ENCODE data around the gene FBXW8. TPM values are rescaled to one million over a fixed set of nuclear protein-coding genes. Genes with fewer than 3 reads are reported as not detected.

FBXW8 gene
- total RNA-seq, 2 experiments from 2014 or later: 5.7 to 6.1 TPM

DNA sequence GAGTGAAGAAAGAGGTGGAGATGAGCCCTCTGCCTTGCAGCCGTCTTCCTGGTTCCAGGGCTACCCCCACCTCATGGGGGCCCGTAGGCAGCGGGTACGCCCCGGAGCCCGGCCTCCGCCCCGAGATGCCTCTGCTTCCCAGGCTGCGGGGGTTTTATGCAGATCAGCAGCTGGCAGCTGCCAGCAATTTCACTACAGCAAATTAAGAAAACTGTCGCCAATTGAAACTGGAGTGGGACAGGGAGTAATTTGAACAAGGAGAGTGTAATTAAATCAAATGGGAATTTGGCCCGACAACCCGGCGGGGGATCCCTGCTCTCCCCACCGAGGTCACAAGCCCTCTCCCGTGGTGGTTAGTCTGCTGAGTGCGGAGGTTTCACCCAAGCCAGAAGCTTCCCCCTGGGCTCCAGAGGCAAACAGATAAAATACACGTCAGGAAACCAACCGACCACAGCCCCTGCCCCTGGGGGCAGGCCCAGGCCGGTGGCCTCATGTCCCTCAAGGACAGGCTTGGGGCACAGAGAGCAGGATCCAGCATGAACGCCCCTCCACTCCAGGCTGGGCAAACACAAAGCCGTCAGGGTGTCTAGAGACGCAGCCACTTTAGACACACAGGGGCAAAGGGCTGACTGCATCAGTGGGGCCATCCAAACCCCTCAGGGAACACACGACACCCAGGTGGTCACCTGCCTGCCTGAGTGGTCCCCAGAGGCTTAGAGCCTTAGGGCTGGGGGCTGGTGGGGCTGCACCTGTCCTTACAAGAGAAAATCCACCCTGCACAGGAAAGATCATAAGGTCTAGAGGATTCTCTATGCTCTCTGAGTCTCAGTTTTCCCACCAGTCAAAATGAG lies 134.6 kb downstream of the FBXW8 start:
- intact Hi-C loops (cut with DNase I, micrococcal nuclease): no loop called here
- DNase-seq (no peak), ATAC-seq (no peak)
- Mint-ChIP-seq H3K4me3 (no peak overlapping the region), H3K9me3 (ENCODE audit: low read depth) (no peaks in the 10 kb centered on the region), H3K27me3 (no peaks in the 10 kb centered on the region), H3K36me3 (ENCODE audit: low read depth) (no peaks in the 10 kb centered on the region), H3K27ac (no peak overlapping the region), H3K4me1 (no peaks in the 10 kb centered on the region)
- CTCF ChIA-PET: interaction anchor here (0.7 kb wide), 1 partner anchor 17 kb away, joined by 3 read pairs; no protein-coding TSS in a partner anchor
- POLR2A ChIA-PET: no interaction called here

DNA sequence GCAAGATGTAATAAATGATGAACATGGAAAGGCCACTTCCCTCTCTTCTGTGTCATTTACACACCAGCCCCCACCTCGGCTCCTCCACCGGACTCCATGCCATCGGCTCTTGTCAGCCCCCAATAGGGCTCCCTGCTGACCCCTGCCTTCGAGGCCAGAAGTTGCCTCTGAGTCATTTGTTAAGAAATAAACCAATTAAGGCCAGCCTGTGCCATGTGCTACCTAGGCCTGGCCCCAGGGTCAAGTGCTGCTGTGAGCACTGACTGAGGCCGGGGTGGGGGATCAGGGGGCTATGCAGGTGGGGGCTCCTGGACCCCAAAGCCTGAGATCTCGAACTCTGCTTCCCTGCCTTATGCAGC lies 135.2 kb downstream of the FBXW8 start:
- ChIA-PET POLR2A (no interaction called here), CTCF (no interaction called here)
- Mint-ChIP-seq H3K4me3 (no peak overlapping the region), H3K27ac (no peak overlapping the region), H3K4me1 (no peaks in the 10 kb centered on the region), H3K9me3 (ENCODE audit: low read depth) (no peaks in the 10 kb centered on the region), H3K36me3 (ENCODE audit: low read depth) (no peaks in the 10 kb centered on the region), H3K27me3 (no peaks in the 10 kb centered on the region)
- ATAC-seq (no peak), DNase-seq (no peak)
- intact Hi-C loops (cut with DNase I, micrococcal nuclease): no loop called here

DNA sequence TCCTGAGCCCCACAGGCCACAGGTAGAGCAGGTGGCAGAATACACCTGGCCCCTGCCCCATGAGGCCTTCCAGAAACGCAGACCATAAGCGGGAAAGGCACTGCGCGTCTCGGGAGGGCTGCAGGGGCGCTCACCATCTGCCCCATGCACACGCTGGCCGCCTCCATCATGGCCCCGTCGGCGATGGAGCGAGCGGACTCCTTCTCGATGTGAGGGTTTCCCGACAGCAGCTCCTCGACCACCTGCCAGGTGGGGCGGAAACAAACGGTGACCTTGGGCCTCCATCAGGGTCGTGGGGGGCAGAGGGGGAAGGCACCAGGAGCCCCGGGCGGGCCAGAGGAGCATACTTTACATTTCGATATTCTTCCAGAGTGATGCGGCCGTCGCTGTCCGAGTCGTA lies 135.7 kb downstream of the FBXW8 start:
- Mint-ChIP-seq H3K4me1 (no peaks in the 10 kb centered on the region), H3K9me3 (ENCODE audit: low read depth) (no peaks in the 10 kb centered on the region), H3K27me3 (no peaks in the 10 kb centered on the region), H3K4me3 (no peak overlapping the region), H3K27ac (no peak overlapping the region), H3K36me3 (ENCODE audit: low read depth) (no peaks in the 10 kb centered on the region)
- ATAC-seq: no peak
- intact Hi-C loops (cut with DNase I, micrococcal nuclease): no loop called here
- no peak for DNase-seq
- ChIA-PET POLR2A (no interaction called here), CTCF (no interaction called here)

DNA sequence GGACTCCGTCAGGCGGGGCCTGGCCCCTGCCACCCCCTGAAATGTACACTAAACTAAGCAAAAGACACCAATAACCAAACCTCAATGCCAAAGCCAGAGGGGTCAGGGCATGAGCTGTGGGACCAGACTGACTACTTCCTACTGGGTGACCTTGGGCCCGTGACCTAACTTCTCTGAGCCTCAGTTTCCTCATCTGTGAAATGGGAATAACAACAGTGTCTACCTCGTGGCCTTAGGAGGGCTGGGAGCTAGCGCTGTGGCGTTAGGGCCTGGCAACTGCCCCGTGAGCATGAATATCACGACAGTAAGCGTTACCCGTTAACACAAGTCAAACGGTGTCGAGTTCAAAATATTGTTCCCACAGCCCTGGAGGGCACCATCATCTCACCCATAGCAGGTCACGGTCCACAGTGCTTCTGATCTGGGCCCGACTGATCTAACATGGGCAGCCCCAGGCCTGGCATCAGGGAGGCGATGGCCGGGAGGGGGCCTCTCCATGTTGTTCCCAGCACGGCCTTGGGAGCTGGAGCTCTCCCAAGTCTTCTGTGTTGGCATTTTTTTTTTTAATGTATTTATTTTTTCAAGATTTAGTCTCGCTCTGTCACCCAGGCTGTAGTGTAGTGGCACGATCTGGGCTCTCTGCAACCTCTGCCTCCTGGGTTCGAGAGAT lies 136.2 kb downstream of the FBXW8 start:
- CTCF ChIA-PET: no interaction called here
- Mint-ChIP-seq H3K27ac (no peak overlapping the region), H3K4me1 (no peaks in the 10 kb centered on the region), H3K9me3 (ENCODE audit: low read depth) (no peaks in the 10 kb centered on the region), H3K27me3 (no peaks in the 10 kb centered on the region), H3K36me3 (ENCODE audit: low read depth) (no peaks in the 10 kb centered on the region), H3K4me3 (no peak overlapping the region)
- intact Hi-C loops (cut with DNase I, micrococcal nuclease): no loop called here
- POLR2A ChIA-PET: no interaction called here
- DNase-seq (no peak), ATAC-seq (no peak)

DNA sequence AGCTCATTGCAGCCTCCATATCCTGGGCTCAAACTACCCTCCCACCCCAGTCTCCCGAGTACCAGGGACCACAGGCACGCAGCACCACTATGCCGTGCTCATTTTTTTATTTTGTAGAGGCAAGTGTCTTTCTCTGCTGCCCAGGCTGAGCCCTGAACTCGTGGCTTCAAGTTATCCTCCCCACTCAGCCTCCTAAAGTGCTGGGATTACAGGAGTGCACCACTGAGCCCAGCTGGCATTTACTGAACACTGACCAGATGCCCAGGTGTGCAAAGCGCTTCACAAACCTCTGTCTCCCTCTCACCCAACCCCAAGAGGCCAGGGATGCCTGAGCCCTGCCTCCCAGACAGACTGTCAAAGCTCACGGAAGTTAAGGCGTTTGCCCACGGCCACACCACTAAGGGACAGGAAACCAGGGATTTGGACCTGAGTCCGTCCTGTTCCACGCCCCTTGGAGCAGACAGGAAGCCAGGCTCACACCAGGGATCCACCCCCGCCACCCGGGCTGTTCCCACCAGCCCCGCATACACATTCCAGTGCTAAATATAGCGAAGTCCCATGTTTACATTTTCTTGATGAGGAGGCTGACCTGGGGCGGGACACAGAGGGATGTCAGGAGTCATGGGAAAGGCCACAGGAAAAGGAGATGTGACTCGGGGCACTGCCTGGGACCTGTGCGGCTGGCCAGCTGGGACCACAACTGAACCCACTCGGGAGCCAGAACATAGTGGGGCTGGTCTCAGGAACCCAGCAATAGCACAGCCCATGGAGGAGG lies 137.2 kb downstream of the FBXW8 start:
- POLR2A ChIA-PET: no interaction called here
- Mint-ChIP-seq H3K27ac (no peak overlapping the region), H3K4me3 (no peak overlapping the region), H3K4me1 (no peaks in the 10 kb centered on the region), H3K9me3 (ENCODE audit: low read depth) (no peaks in the 10 kb centered on the region), H3K36me3 (ENCODE audit: low read depth) (no peaks in the 10 kb centered on the region), H3K27me3 (no peaks in the 10 kb centered on the region)
- DNase-seq (no peak), ATAC-seq (no peak)
- intact Hi-C loops (cut with DNase I, micrococcal nuclease): no loop called here
- CTCF ChIA-PET: interaction anchor here (1.3 to 1.6 kb wide), 2 partner anchors 15 to 22 kb away, joined by 3 to 4 read pairs; no protein-coding TSS in a partner anchor

DNA sequence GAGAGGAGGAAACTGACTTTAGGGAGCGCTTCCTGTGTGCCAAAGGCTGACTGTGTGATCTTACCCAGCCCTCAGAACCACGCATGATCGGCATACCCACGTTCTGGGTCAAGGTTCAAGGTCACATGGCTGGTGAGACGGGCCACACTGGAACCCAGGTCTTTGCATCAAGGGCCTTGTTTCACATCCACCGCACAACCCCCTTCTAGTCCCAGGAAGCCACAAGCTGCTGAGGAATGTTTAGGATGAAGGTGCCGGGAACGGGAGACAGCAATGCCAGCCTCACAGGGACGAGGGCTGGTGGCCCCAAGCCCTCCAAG lies 137.8 kb downstream of the FBXW8 start:
- POLR2A ChIA-PET: no interaction called here
- Mint-ChIP-seq H3K36me3 (ENCODE audit: low read depth) (no peaks in the 10 kb centered on the region), H3K27me3 (no peaks in the 10 kb centered on the region), H3K4me1 (no peaks in the 10 kb centered on the region), H3K27ac (no peak overlapping the region), H3K9me3 (ENCODE audit: low read depth) (no peaks in the 10 kb centered on the region), H3K4me3 (no peak overlapping the region)
- intact Hi-C loops (cut with DNase I, micrococcal nuclease): no loop called here
- CTCF ChIA-PET: interaction anchor here (1.3 to 1.6 kb wide), 2 partner anchors 15 to 23 kb away, joined by 3 to 4 read pairs; no protein-coding TSS in a partner anchor
- no peak for ATAC-seq
- DNase-seq: no peak

DNA sequence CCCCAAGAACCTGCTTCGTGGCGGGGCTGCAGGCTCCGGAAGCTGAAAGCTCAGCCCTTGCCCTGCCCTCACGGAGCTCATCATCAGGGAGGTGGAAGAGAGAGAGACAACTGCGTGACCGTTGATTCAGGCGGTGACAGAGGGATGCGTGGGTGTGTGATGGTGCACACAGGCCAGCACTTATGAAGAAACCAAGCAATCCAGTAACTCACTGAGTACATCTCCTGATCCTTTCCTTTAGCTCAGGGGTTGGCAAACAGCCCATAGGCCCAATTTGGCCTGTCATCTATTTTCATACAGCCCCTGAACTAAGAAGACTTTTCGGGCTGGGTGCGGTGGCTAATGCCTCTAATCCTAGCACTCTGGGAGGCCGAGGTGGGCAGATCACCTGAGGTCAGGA lies 138.5 kb downstream of the FBXW8 start:
- POLR2A ChIA-PET: no interaction called here
- no peaks in the 10 kb centered on the region for H3K4me1 Mint-ChIP-seq
- ATAC-seq: no peak

DNA sequence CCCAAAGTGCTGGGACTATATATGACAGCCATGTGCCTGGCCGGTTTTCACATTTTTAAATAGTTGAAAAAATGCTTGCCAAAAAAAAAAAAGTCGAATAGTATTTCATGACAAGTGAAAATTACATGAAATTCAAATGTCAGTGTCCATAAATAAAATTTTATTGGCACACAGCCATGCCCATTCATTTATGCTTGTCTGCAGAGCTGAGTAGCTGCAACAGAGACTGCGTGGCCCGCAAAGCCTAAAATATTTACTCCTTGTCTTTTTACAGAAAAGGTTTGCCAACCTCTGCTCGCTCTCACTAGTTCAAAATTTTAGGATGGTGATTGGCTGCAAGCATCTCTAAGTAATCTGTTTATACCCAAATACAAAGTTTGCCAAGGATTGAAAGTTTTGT lies 139.3 kb downstream of the FBXW8 start:
- Mint-ChIP-seq H3K4me3 (no peak overlapping the region), H3K4me1 (no peaks in the 10 kb centered on the region), H3K36me3 (ENCODE audit: low read depth) (no peaks in the 10 kb centered on the region), H3K27ac (no peak overlapping the region), H3K9me3 (ENCODE audit: low read depth) (no peaks in the 10 kb centered on the region), H3K27me3 (no peaks in the 10 kb centered on the region)
- ATAC-seq: no peak
- ChIA-PET CTCF (interaction anchor here (1.6 kb wide), 1 partner anchor 24 kb away, joined by 4 read pairs; no protein-coding TSS in a partner anchor), POLR2A (no interaction called here)
- intact Hi-C loops (cut with DNase I, micrococcal nuclease): no loop called here
- DNase-seq: no peak

More for the DNA sequence above, 138.5 kb downstream of the FBXW8 start:
- H3K27me3 Mint-ChIP-seq: no peaks in the 10 kb centered on the region
- CTCF ChIA-PET: interaction anchor here (1.3 to 1.6 kb wide), 2 partner anchors 14 to 23 kb away, joined by 3 to 4 read pairs; no protein-coding TSS in a partner anchor
- no peaks in the 10 kb centered on the region for H3K36me3 Mint-ChIP-seq (ENCODE audit: low read depth)
- H3K4me3 Mint-ChIP-seq: no peak overlapping the region
- no peak for DNase-seq
- no peaks in the 10 kb centered on the region for H3K9me3 Mint-ChIP-seq (ENCODE audit: low read depth)
- no peak overlapping the region for H3K27ac Mint-ChIP-seq
- intact Hi-C loops (cut with DNase I, micrococcal nuclease): no loop called here

DNA sequence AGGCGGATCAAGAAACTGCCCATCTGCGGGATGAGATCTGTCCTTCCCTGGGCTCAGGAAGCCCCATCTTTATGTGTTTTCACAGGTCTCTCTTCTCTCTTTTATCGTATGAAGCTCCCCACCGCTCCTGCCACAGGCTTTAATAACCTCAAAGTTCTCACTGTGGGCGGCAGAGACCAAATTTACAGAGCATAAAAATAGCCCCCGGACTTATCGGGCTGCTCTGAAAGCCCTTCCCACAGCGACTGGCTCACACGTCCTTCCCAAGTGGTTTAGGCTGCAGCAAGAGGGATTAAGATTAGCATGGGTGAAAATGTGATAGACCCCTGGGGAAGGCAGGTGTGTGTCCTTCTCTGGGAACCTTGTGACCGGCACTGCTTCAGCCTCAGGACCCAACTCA lies 140.6 kb downstream of the FBXW8 start:
- H3K27ac Mint-ChIP-seq: no peak overlapping the region
- no peak for ATAC-seq
- DNase-seq: no peak
- no peaks in the 10 kb centered on the region for H3K9me3 Mint-ChIP-seq (ENCODE audit: low read depth)
- H3K4me1 Mint-ChIP-seq: no peaks in the 10 kb centered on the region
- H3K4me3 Mint-ChIP-seq: no peak overlapping the region
- POLR2A ChIA-PET: no interaction called here
- intact Hi-C loops (cut with DNase I, micrococcal nuclease): no loop called here
- CTCF ChIA-PET: interaction anchor here (1.2 kb wide), 1 partner anchor 34 kb away, joined by 3 read pairs; no protein-coding TSS in a partner anchor
- H3K36me3 Mint-ChIP-seq (ENCODE audit: low read depth): no peaks in the 10 kb centered on the region
- H3K27me3 Mint-ChIP-seq: no peaks in the 10 kb centered on the region

DNA sequence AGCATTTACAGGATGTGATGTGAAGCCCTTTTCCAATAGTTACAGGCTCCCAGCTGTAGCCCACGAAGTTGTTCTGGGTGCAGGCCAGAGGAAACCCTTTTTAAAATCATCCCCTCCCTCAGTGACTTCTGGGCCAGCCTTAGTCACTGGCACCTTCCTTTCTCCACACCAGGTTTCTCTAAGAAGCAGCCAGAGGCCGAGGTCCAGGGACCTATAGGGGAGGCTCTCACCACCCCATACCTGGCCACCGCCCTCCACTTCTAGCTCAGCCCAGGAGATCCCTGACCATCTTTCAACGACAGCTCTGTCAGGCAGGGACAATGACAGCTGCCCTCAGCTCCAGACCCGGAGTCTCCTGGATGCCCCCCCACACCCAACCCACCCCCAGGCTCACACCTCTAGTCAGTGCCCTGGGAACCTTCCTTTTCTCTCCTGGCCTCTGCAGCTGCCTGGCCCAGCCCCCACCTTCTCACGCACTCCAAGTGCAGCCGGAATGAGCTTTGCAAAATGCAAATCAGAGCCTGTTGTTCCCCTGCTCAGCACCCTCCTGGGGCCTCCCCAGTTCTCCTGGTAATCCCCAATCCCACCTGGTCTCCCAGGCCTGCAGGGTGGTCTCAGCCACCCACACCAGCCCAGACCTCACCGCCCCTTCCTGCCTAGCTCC lies 141.8 kb downstream of the FBXW8 start:
- ATAC-seq (no peak), DNase-seq (no peak)
- no peaks in the 10 kb centered on the region for H3K36me3 Mint-ChIP-seq (ENCODE audit: low read depth)
- intact Hi-C loops (cut with DNase I, micrococcal nuclease): no loop called here
- POLR2A ChIA-PET: no interaction called here
- no peaks in the 10 kb centered on the region for H3K27me3 Mint-ChIP-seq
- H3K9me3 Mint-ChIP-seq (ENCODE audit: low read depth): no peaks in the 10 kb centered on the region
- H3K4me3 Mint-ChIP-seq: no peak overlapping the region
- no peaks in the 10 kb centered on the region for H3K4me1 Mint-ChIP-seq
- CTCF ChIA-PET: interaction anchor here (1.2 kb wide), 1 partner anchor 33 kb away, joined by 3 read pairs; no protein-coding TSS in a partner anchor
- H3K27ac Mint-ChIP-seq: no peak overlapping the region

DNA sequence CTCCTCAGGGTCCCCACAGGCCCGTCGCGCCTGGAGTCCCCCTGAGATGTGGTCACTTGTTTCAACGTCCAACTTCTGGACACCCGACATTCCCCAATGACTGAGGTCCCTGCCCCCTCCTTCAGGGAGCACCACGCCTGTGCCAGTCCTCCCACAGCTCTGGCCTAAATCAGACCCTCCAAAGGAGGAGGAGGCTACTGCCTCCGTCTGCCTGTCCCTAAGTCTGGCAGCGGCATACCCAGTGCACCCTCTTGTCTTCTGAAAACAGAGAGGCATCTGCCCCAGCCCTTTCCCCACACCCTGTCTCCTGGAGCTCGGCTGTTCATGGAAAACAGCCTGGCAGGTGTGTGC lies 142.3 kb downstream of the FBXW8 start:
- Mint-ChIP-seq H3K4me3 (no peak overlapping the region), H3K9me3 (ENCODE audit: low read depth) (no peaks in the 10 kb centered on the region), H3K27me3 (no peaks in the 10 kb centered on the region), H3K27ac (no peak overlapping the region), H3K36me3 (ENCODE audit: low read depth) (no peaks in the 10 kb centered on the region), H3K4me1 (no peaks in the 10 kb centered on the region)
- POLR2A ChIA-PET: no interaction called here
- intact Hi-C loops (cut with DNase I, micrococcal nuclease): no loop called here
- CTCF ChIA-PET: no interaction called here
- ATAC-seq (no peak), DNase-seq (no peak)
